ENCODE data around the gene PHOSPHO1.

Gene PHOSPHO1

DNA sequence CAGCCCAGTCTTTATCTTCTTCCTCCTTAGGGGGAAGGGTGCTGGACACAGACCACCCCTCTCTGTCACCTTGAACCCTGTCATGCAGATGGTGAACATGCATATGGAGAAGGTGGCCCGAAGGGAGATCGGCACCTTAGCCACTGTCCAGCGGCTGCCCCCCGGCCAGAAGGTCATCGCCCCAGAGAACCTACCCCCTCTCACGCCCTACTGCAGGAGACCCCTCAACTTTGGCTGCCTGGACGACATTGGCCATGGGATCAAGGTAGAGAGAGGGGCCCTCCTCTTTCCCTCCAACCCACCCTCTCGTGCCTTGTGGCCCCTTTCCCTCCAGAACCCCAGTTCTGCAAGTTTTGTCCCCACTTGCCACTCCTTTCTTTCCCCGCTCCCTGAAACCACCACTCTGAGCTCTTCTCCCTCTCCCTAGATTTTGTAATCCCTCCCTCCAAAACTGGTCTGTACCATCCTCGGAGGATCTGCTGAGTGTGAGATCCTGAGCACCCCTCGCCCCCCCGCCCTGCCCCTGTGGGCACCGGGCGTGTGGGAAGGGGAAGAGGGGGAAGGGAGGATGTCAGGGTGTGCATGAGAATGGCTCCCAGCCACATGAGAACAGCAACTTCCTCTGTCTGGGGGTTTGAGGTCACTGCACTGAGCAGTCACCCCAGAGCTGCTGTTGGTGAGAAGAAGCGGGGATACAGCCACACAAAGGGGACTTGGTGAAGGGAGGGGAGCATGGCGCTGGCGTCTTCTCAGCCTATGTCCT, 12.8 kb downstream of the PHOSPHO1 start:
- peak; percentile 89 for DNase-seq

DNA sequence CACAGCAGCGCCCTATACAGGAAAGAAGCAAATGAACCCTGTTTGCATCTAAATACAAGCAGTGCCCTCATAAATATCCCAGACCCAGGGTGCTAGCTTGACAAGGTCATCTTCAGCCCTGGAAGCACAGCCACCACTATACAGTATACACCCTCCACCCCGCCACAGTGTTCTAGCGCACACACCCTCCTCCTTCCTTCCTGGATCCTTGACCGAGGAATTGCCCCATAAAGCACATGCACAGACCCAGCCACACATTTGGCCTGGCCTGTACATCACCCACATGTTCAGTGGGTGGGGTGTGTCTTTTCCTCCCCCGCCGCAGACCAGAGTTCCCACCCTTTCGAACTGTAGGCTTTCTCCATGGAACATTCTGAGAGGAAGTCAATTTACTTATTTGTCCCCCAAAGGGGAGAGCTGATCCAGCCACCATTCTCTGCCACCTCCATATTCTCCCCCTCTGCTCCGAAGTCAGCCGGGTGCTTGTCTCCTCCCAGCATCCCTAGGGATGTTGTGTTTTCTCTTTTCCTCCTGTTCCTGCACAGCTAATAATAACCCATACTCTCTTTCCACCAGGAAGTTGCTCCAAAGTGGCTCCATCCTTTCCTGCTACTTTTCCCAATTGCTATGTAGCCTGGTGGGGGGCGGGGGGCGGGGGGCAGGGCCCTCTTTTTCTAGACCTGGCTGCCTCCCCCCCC, 13.5 kb downstream of the PHOSPHO1 start:
- DNase-seq: peak; percentile 73

DNA sequence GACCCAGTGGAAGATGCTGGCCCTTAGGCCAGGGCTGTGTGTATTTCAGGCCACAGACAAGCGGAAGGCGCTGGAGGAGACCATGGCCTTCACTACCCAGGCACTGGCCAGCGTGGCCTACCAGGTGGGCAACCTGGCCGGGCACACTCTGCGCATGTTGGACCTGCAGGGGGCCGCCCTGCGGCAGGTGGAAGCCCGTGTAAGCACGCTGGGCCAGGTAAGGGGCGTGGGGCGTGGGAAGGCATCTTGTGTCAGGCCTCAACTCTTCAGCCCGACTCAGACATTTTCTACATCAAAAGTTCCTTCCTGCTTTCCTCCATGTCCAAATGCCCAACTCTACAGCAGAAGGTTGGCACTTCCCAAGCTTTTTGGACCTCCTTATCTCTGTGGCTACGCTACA, 14.1 kb downstream of the PHOSPHO1 start:
- no peak for DNase-seq

DNA sequence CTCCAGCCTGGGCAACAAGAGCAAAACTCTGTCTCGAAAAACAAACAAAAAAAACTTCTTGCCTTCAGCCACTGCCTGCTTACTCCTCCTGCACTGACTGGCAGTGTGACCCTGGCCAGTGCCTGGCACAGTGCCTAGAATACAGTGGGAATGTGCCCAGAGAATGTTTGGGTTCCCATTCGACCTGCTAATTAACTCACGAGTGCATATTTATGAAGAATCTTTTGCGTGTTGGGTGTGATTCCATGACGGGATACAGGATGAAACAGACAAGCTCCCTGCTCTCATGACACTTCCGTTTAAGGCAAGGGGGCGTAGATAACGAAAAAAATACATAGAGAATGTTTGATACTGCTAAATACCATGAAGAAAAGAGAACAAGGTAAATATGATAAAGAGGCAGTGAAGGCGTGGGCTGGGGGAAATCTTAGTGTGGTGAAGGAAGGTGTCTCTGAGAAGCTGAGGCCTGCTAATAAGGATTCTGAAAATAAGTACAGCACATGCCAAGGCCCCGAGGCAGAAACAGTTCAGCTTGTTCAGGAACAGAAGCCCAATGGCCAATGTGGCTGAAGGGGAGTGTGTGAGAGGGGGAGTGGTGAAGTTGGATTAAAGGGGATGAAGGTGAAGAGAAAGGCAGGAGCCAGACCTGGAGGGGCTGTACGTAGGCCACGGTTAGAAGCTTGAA, 15.8 kb downstream of the PHOSPHO1 start:
- no peak for DNase-seq

DNA sequence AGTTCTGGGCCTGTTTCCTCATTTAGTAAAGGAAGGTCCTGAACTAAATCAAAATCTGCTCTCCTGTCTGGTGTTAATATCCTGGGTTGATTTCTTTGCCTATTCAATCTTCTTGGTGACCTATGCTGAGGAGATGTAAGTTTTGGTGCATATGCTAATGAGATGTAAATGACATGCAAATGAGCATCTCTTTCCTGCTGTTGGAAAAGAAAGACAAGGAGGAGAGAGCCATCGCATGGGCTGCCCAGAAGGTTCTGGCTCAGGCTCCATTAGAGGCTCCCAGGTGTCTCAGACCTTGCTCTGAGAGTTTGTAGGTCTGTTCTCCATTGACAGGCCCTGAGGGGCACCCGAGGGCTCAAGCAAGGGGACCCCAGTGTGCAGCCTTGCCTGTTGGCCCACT, 16.7 kb downstream of the PHOSPHO1 start:
- no peak for DNase-seq

GRCh38 chr17:49213399-49213798, 17.2 kb downstream of the PHOSPHO1 start:
- DNase-seq: no peak

GRCh38 chr17:49210158-49211029, 20.2 kb downstream of the PHOSPHO1 start, which contains the start of the genes ABI3 and GNGT2:
Gene ABI3, plus strand, starts transcription at chr17:49210707. Its CDS starts 18 bp downstream, at chr17:49210725.
Gene GNGT2, minus strand, starts transcription at chr17:49210574. Its CDS starts 3,152 bp downstream, at chr17:49207422.
- DNase-seq: peak; percentile 54

GRCh38 chr17:49209061-49209571, 21.5 kb downstream of the PHOSPHO1 start:
- DNase-seq: no peak

- DNase-seq: no peak
These were observed 26.1 kb downstream of the PHOSPHO1 start for GRCh38 chr17:49204516-49204915.

DNA sequence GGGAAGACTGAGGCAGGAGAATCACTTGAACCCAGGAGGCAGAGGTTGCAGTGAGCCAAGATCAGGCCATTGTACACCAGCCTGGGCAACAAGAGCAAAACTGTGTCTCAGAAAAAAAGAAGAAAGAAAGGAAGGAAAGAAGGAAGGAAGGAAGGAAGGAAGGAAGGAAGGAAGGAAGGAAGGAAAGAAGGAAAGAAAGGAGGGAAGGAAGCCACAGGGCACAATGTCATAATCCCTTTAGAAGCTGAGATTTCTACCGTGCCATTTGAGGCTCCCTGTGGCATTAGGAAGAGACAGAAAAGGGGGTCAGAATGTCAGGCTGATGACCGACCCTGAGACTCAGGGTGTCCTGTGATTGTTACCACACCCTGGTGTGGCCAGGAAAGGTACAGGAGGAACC, 26.8 kb downstream of the PHOSPHO1 start:
- DNase-seq: no peak

DNA sequence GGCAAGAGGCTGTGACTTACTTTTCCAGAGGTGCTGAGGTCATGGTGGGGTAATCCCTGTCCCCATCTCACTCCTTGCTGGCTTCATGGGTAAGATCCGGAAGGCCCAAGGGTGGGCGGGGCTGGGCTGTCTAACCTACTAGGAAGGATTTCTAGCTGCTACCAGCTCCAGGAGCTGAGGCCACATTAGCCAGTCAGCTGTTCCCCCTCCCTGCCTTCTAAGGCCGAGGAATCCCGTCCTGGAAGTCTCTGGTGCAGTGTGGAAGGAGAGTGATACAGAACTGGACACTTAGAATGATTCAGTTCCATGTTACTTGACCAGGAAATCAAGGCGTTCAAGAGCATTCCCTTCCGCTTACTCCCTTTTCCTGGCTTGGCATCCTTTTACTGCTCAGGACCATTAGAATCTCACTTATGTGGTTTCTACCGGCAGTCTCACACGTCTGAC, 29.1 kb downstream of the PHOSPHO1 start:
- DNase-seq: no peak

GRCh38 chr17:49200423-49201083, 30.0 kb downstream of the PHOSPHO1 start:
- no peak for DNase-seq

DNA sequence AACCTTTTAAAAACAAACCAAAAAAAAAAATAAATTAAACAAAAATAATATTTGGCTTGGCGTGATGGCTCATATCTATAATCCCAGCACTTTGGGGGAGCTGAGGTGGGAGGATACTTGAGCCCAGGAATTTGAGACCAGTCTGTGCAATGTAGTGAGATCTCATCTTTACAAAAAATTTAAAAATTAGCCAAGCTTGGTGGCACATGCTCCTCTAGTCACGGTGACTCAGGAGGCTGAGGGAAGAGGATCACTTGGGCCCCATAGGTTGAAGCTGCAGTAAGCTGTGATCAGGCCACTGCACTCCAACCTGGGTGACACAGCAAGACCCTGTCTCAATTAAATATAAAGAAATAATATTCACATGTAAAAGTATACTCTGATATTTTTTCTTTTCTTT, 32.4 kb downstream of the PHOSPHO1 start:
- DNase-seq: no peak

- no peak for DNase-seq
These were observed 33.1 kb downstream of the PHOSPHO1 start for GRCh38 chr17:49197346-49197998.

DNA sequence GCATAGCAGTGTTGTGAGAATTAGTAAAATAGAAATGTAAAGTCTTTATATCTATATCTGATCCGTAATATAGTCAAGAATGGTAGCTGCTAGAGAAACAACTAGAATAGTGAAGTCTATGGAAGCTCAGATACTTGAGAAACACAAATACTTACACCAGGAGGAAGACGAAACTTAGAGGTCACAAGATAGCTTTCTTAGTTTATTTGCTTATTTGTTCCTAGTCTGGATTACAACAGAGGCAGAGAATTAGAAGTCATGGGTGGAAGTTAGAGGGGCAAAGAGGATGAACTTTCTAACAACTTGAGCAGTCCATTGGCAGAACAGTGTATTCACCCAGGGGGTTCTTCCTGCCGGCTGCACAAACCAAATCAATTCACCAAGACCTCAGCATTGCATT, 34.1 kb downstream of the PHOSPHO1 start:
- DNase-seq: no peak

- DNase-seq: no peak
These were observed 34.8 kb downstream of the PHOSPHO1 start for GRCh38 chr17:49195751-49196150.

- no peak for DNase-seq
These were observed 36.3 kb downstream of the PHOSPHO1 start for GRCh38 chr17:49194297-49194607.

DNA sequence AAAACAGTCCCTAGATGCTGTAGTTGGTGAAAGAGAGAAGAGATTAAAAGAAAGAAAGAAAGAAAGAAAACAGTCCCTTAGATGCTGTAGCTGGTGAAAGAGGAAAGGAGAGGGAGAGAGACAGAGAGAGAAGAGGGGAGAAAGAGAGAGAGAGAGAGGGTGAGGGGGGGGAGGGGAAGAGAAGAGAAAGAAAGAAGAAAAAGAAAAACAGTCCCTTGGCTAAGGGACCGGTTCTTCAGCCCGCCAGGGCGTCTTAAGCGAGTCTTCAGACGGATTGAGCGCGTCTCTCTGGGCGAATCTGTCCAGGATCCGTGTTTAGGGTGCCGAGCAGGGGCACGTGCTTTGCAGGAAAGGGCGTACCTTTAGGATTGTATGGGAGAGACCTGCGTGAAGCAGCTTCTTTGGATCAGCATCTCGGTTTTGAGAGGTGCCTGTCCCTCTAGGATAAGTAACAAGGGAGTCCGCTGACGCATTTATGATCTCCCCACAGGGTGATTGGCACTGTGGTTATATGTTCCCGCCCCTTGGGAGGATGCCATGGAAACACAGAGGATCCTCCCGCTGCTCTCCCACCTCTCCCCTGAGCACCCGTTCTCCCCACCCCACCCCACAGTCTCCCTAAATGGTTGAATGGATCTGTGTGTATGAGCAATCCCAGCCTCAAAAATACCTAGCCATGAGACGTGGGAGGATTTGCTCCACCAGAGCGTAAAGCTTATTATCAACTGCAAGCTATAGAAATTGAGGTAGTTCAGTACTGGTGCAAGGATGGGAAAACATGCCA, 36.9 kb downstream of the PHOSPHO1 start:
- peak; percentile 86 for DNase-seq

GRCh38 chr17:49191917-49192741, 38.5 kb downstream of the PHOSPHO1 start:
- DNase-seq: peak; percentile 95
